ENCODE results near the gene EPAS1. TPM values are rescaled to one million over a fixed set of nuclear protein-coding genes. Genes with fewer than 3 reads are reported as not detected.

The EPAS1 gene
- total and polyA plus RNA-seq, 4 donors = 26.2 to 193 (median 61.1) TPM

- peaks cover 0 to 28% (median 15%) of the 10 kb centered on the region in 4 donors for H3K4me1 ChIP-seq (ENCODE audit: control insufficient read depth in 4 of 4, insufficient read depth in 4 of 4, low read length in 3 of 4)
- no peak for DNase-seq (ENCODE audit: low spot score)
These were observed 47.6 kb upstream of the EPAS1 start for GRCh38 chr2:46249654-46250053.

More at GRCh38 chr2:46249654-46250053, 47.6 kb upstream of the EPAS1 start:
- no peaks in the 10 kb centered on the region for H3K36me3 ChIP-seq (ENCODE audit: control insufficient read depth in 4 of 4, insufficient read depth in 3 of 4, low read depth in 1 of 4, low read length in 3 of 4)
- H3K9ac ChIP-seq (ENCODE audit: low read depth in 1 of 2, low read length in 2 of 2) = no peak overlapping the region
- H3K27me3 ChIP-seq (ENCODE audit: control insufficient read depth in 4 of 4, insufficient read depth in 4 of 4, low read length in 3 of 4) = no peaks in the 10 kb centered on the region
- H3K4me3 ChIP-seq (ENCODE audit: low read depth in 1 of 3, low read length in 3 of 3) = no peak overlapping the region
- no peak overlapping the region for H3K27ac ChIP-seq (ENCODE audit: low read depth in 1 of 2, low read length in 2 of 2)
- H3K9me3 ChIP-seq (ENCODE audit: control insufficient read depth in 4 of 4, low read length in 3 of 4) = no peaks in the 10 kb centered on the region
- no peak for TF ChIP-seq FOXA1 (IDR thresholded peaks at IDR 0.05)
- no peak for TF ChIP-seq ATF3 (IDR thresholded peaks at IDR 0.05)
- no peak for TF ChIP-seq REST (IDR thresholded peaks at IDR 0.05)
- no peak for TF ChIP-seq YY1 (IDR thresholded peaks at IDR 0.05)
- TF ChIP-seq FOXA2 (IDR thresholded peaks at IDR 0.05) = no peak
- no peak for TF ChIP-seq SP1 (IDR thresholded peaks at IDR 0.05)
- no peak for TF ChIP-seq TAF1 (conservative IDR thresholded peaks at IDR 0.05)
- TF ChIP-seq EGR1 (IDR thresholded peaks at IDR 0.05; ENCODE audit: low read depth in 2 of 2) = no peak
- no peak for TF ChIP-seq RAD21 (IDR thresholded peaks at IDR 0.05)
- no peak for TF ChIP-seq CTCF (IDR thresholded peaks at IDR 0.05; ENCODE audit: low read depth, low read length, missing input control)
- TF ChIP-seq ZBTB33 (IDR thresholded peaks at IDR 0.05) = no peak

Measured in liver (tissue), 9 donors.